Neuron (in vitro differentiated cells): ENCODE measurements around the gene ARHGEF26.

ENCODE experiments used
- H2AFZ ChIP-seq: one replicate; pipeline ENCODE4 v1.6.1; 2013; ENCODE audit warnings: low read depth, mild to moderate bottlenecking, inconsistent platforms, low read length, moderate library complexity
- H3K27me3 ChIP-seq: one replicate; pipeline ENCODE4 v1.6.1; 2013; ENCODE audit warnings: low read length; ENCODE audit not compliant: insufficient read depth
- H3K36me3 ChIP-seq: one replicate; pipeline ENCODE4 v1.6.1; 2013; ENCODE audit warnings: low read length; ENCODE audit not compliant: insufficient read depth
- H3K4me1 ChIP-seq: one replicate; pipeline ENCODE4 v1.6.1; 2013; ENCODE audit warnings: low read length; ENCODE audit not compliant: insufficient read depth
- H3K4me3 ChIP-seq: 2 replicates; pipeline ENCODE4 v1.5.1; 2013; ENCODE audit warnings: mild to moderate bottlenecking, low read length, moderate library complexity
- H3K9me3 ChIP-seq: one replicate; pipeline ENCODE4 v1.6.1; 2013; ENCODE audit warnings: low read length

Gene ARHGEF26

GRCh38 chr3:154177406-154177805, 56.2 kb downstream of the ARHGEF26 start:
- no peaks in the 10 kb centered on the region for H3K27me3 ChIP-seq

GRCh38 chr3:154178172-154178571, 57.0 kb downstream of the ARHGEF26 start:
- H3K36me3 ChIP-seq = no peaks in the 10 kb centered on the region
- no peaks in the 10 kb centered on the region for H3K27me3 ChIP-seq
- H3K9me3 ChIP-seq = no peaks in the 10 kb centered on the region
- peaks cover 14% of the 10 kb centered on the region for H3K4me1 ChIP-seq
- H3K4me3 ChIP-seq = no peak overlapping the region
- no peak overlapping the region for H2AFZ ChIP-seq

More at GRCh38 chr3:154177406-154177805, 56.2 kb downstream of the ARHGEF26 start:
- H2AFZ ChIP-seq = no peak overlapping the region
- H3K9me3 ChIP-seq = no peaks in the 10 kb centered on the region
- H3K36me3 ChIP-seq = no peaks in the 10 kb centered on the region
- H3K4me3 ChIP-seq = no peak overlapping the region
- H3K4me1 ChIP-seq = peaks cover 14% of the 10 kb centered on the region

GRCh38 chr3:154180836-154181691, 59.9 kb downstream of the ARHGEF26 start:
- H3K27me3 ChIP-seq = no peaks in the 10 kb centered on the region
- H3K4me3 ChIP-seq = no peak overlapping the region
- H2AFZ ChIP-seq = no peak overlapping the region
- H3K36me3 ChIP-seq = no peaks in the 10 kb centered on the region
- peaks cover 12% of the 10 kb centered on the region for H3K4me1 ChIP-seq
- H3K9me3 ChIP-seq = no peaks in the 10 kb centered on the region

GRCh38 chr3:154182322-154182922, 61.2 kb downstream of the ARHGEF26 start:
- H3K4me3 ChIP-seq = no peak overlapping the region
- H2AFZ ChIP-seq = no peak overlapping the region
- H3K27me3 ChIP-seq = no peaks in the 10 kb centered on the region
- H3K36me3 ChIP-seq = peaks cover under 1% of the 10 kb centered on the region
- peaks cover 12% of the 10 kb centered on the region for H3K4me1 ChIP-seq
- H3K9me3 ChIP-seq = no peaks in the 10 kb centered on the region

GRCh38 chr3:154182975-154183374, 61.8 kb downstream of the ARHGEF26 start:
- Histone ChIP-seq H3K4me3 (no peak overlapping the region), H3K27me3 (no peaks in the 10 kb centered on the region), H3K9me3 (no peaks in the 10 kb centered on the region), H3K4me1 (peaks cover 12% of the 10 kb centered on the region), H3K36me3 (peaks cover 5% of the 10 kb centered on the region), H2AFZ (no peak overlapping the region)

GRCh38 chr3:154184582-154184981, 63.4 kb downstream of the ARHGEF26 start:
- peaks cover 12% of the 10 kb centered on the region for H3K4me1 ChIP-seq
- H3K9me3 ChIP-seq = no peaks in the 10 kb centered on the region
- H3K4me3 ChIP-seq = no peak overlapping the region
- no peak overlapping the region for H2AFZ ChIP-seq
- H3K27me3 ChIP-seq = no peaks in the 10 kb centered on the region
- peaks cover 15% of the 10 kb centered on the region for H3K36me3 ChIP-seq

GRCh38 chr3:154188437-154188836, 67.2 kb downstream of the ARHGEF26 start:
- peaks cover 32% of the 10 kb centered on the region for H3K36me3 ChIP-seq
- H3K4me1 ChIP-seq = no peaks in the 10 kb centered on the region
- no peaks in the 10 kb centered on the region for H3K9me3 ChIP-seq
- H3K4me3 ChIP-seq = no peak overlapping the region
- H3K27me3 ChIP-seq = no peaks in the 10 kb centered on the region
- H2AFZ ChIP-seq = no peak overlapping the region

DNA sequence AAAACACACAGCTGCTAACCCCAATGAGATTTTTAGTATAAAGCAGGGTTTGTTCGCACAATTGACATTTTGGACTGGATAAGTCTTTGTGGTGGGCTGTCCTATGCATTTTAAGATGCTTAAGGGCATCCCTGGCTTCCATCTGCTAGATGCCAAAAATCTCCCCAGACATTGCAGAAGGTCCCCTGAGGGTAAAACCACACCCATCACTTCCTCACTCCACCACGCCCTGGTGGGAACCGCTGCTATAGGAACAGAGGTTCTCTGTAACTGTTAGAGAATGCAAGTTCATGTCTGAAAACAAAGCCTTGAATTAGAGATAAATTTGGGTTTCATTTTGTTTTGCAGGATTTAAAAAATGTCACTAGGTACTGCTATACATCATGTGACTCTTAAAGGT, 67.7 kb downstream of the ARHGEF26 start:
- no peaks in the 10 kb centered on the region for H3K9me3 ChIP-seq
- no peak overlapping the region for H3K4me3 ChIP-seq
- H3K36me3 ChIP-seq = peaks cover 32% of the 10 kb centered on the region
- no peaks in the 10 kb centered on the region for H3K4me1 ChIP-seq
- no peaks in the 10 kb centered on the region for H3K27me3 ChIP-seq
- H2AFZ ChIP-seq = no peak overlapping the region

DNA sequence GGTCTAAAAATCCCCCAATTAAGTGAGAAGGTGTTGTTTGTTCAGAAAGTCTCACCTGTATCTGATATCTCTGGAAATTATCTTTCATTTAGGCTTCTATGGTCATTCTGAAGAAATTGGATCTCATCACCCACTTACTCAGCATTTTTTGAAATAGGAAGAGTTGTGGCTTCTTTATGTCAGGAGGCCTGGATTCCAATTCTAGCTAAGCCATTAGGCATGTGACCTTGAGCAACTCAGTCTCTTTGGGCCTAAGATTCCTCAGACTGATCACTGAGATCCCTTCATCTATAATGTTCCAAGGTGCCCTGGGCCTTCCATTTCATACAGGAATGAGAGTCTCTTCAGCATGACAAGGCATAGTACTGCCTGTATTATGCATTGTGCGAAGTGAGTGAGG, 70.3 kb downstream of the ARHGEF26 start:
- H3K36me3 ChIP-seq = peaks cover 52% of the 10 kb centered on the region
- H2AFZ ChIP-seq = no peak overlapping the region
- H3K9me3 ChIP-seq = no peaks in the 10 kb centered on the region
- H3K27me3 ChIP-seq = no peaks in the 10 kb centered on the region
- H3K4me1 ChIP-seq = no peaks in the 10 kb centered on the region
- H3K4me3 ChIP-seq = no peak overlapping the region

DNA sequence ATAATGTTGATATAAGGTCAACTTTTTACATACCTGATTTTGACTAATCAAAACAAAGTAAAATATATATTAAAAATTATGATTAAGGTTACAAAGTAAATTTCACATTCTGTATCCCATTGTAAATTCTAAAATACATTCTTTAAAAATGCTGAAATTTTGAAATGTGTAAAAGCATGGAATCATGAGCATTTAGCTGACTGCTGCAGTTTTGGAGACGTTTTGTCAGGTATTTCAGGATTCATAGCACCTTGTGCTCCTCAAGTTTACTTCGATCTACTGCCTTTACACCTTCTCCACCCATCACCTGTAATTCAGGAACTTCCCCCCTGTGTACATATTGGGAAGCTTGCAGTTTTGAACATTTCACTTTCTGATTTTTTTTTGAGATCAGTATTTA, 71.0 kb downstream of the ARHGEF26 start:
- Histone ChIP-seq H3K4me3 (no peak overlapping the region), H2AFZ (no peak overlapping the region), H3K9me3 (no peaks in the 10 kb centered on the region), H3K36me3 (peaks cover 53% of the 10 kb centered on the region), H3K4me1 (no peaks in the 10 kb centered on the region), H3K27me3 (no peaks in the 10 kb centered on the region)

DNA sequence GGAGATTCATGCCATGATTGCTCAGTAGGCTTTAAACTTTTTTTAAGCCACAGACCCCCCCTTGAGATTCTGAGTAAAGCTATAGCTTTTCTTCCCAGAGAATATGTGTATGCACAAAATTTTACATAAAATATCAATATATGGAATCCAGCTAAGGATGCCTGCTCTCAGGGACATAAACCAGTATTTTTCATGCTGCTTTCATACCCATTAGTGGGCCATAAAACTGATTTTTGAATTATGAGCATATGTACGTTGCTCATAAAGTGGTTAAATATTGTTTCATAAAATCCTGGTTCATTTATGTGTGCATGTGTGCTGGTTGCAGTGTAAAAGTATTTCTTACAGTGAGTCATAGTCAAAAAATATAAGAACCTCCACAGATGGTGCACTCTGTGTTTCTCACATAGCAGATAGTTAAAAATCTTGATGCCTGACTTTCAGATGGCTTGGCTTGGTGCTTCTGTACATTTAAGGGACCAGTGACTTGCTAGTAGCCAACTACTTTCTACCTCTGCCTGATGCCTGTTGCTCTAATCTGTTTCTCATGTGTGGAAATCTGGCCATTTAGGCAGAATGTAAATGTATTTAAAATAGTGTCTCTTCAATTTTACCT, 71.9 kb downstream of the ARHGEF26 start:
- Histone ChIP-seq H2AFZ (no peak overlapping the region), H3K36me3 (peaks cover 49% of the 10 kb centered on the region), H3K4me1 (no peaks in the 10 kb centered on the region), H3K4me3 (no peak overlapping the region), H3K9me3 (no peaks in the 10 kb centered on the region), H3K27me3 (no peaks in the 10 kb centered on the region)

DNA sequence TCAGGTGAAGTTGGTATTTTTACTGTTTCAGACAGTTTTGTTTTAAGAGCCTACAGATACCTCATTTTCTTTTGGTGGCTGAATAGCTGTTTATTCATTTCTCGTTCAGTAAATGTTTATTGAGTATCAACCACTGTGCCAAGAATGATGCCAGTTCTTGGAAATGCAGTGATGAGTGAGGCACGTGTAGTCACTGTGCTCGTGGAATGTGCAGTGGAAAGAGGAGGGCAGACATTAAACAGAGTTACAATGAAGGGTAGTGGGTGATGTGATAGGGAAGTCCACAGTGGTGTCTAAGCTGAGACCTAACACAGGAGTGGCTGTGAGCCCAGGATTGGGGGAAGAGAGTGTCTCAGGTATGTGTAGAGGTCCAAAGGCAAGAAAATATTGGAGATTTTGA, 73.7 kb downstream of the ARHGEF26 start:
- no peaks in the 10 kb centered on the region for H3K27me3 ChIP-seq
- peaks cover 40% of the 10 kb centered on the region for H3K36me3 ChIP-seq
- H3K9me3 ChIP-seq = peaks cover 2% of the 10 kb centered on the region
- H3K4me3 ChIP-seq = no peak overlapping the region
- H3K4me1 ChIP-seq = no peaks in the 10 kb centered on the region
- no peak overlapping the region for H2AFZ ChIP-seq

GRCh38 chr3:154195620-154196356, 74.6 kb downstream of the ARHGEF26 start:
- H3K9me3 ChIP-seq = peaks cover 2% of the 10 kb centered on the region
- peaks cover 32% of the 10 kb centered on the region for H3K36me3 ChIP-seq
- H2AFZ ChIP-seq = no peak overlapping the region
- H3K4me3 ChIP-seq = no peak overlapping the region
- no peaks in the 10 kb centered on the region for H3K4me1 ChIP-seq
- no peaks in the 10 kb centered on the region for H3K27me3 ChIP-seq
